HepG2 (cell line): ENCODE measurements around the gene ITIH2. TPM values are rescaled to one million over a fixed set of nuclear protein-coding genes. Genes with fewer than 3 reads are reported as not detected.

Source experiments
- BRD4 ChIP-seq: sonication (generic); formaldehyde crosslinking; IDR thresholded peaks from 2 replicates; pipeline ENCODE4 v1.4.0; 2020; ENCODE audit warnings: missing genetic modification reagents
- CEBPG ChIP-seq: IDR thresholded peaks from 2 replicates; pipeline ENCODE4 v1.6.1; 2016
- ELF4 ChIP-seq: sonication (generic); formaldehyde crosslinking; IDR thresholded peaks from 2 replicates; pipeline ENCODE4 v1.5.0; 2020; ENCODE audit warnings: missing genetic modification reagents, mild to moderate bottlenecking, moderate library complexity, borderline replicate concordance
- FOXK1 ChIP-seq: sonication (generic); formaldehyde crosslinking; IDR thresholded peaks from 2 replicates; pipeline ENCODE4 v1.4.0; 2020; ENCODE audit warnings: low read depth, missing genetic modification reagents, borderline replicate concordance
- NFYC ChIP-seq: IDR thresholded peaks from 2 replicates; pipeline ENCODE4 v1.6.1; 2016; ENCODE audit warnings: missing genetic modification reagents, missing compliant biosample characterization
- RAD21 ChIP-seq: fragments of 450-650 bp; formaldehyde crosslinking; IDR thresholded peaks from 2 replicates; pipeline ENCODE4 v1.5.0; 2020; ENCODE audit warnings: mild to moderate bottlenecking
- YY1 ChIP-seq: IDR thresholded peaks from 2 replicates; pipeline ENCODE4 v1.6.1; 2011; ENCODE audit warnings: low read length, low read depth, moderate library complexity, mild to moderate bottlenecking; ENCODE audit not compliant: insufficient read depth, insufficient replicate concordance
- ZNF101 ChIP-seq: sonication (generic); formaldehyde crosslinking; IDR thresholded peaks from 2 replicates; pipeline ENCODE4 v1.4.0; 2020; ENCODE audit warnings: mild to moderate bottlenecking, low read depth, missing genetic modification reagents, borderline replicate concordance
- ZNF232 ChIP-seq: sonication (generic); formaldehyde crosslinking; IDR thresholded peaks from 2 replicates; pipeline ENCODE4 v1.4.0; 2020; ENCODE audit warnings: missing genetic modification reagents, borderline replicate concordance
- ZNF563 ChIP-seq: sonication (generic); formaldehyde crosslinking; IDR thresholded peaks from 2 replicates; pipeline ENCODE4 v1.8.0; 2022; ENCODE audit warnings: mild to moderate bottlenecking, moderate library complexity, missing genetic modification reagents
- ZNF619 ChIP-seq: sonication (generic); formaldehyde crosslinking; IDR thresholded peaks from 2 replicates; pipeline ENCODE4 v1.4.0; 2020; ENCODE audit warnings: mild to moderate bottlenecking, missing genetic modification reagents
- ZNF737 ChIP-seq: sonication (generic); formaldehyde crosslinking; IDR thresholded peaks from 2 replicates; pipeline ENCODE4 v1.5.0; 2020; ENCODE audit warnings: missing genetic modification reagents, mild to moderate bottlenecking, borderline replicate concordance
- polyA plus RNA-seq, 8 experiments: library from polyadenylated mRNA; depleted of rRNA in 3 of 8; stranded (reverse) in 7 of 8; unstranded in 1 of 8; fragments of >200 nt; fragmentation: Illumina TruSeq in 4 of 8; extraction: Trizol in 4 of 8; gene quantifications; 2 replicates each; pipeline versions ENCODE4 v1.2.1 to v1.2.3, GENCODE V29; 2011 to 2016; ENCODE audit warnings: low read depth in 4 of 8, missing spikeins in 1 of 8, mixed read lengths in 1 of 8; ENCODE audit not compliant: insufficient read depth in 1 of 8
- total RNA-seq, 5 experiments: library from RNA; depleted of rRNA; stranded (reverse); fragments of >200 nt; fragmentation: Illumina TruSeq; extraction: Trizol; gene quantifications; 2 replicates each; pipeline ENCODE4 v1.2.3, GENCODE V29; 2016; ENCODE audit warnings: low read depth in 1 of 5
- TF ChIP-seq, protein P1 (sequence below): sonication (generic); formaldehyde crosslinking; IDR thresholded peaks from 2 replicates; pipeline ENCODE4 v1.4.0; 2020; ENCODE audit warnings: missing genetic modification reagents
- TF ChIP-seq, protein P2 (sequence below): sonication (generic); formaldehyde crosslinking; IDR thresholded peaks from 2 replicates; pipeline ENCODE4 v1.5.0; 2020; ENCODE audit warnings: mild to moderate bottlenecking, missing genetic modification reagents
- TF ChIP-seq, protein P3 (sequence below): sonication (generic); formaldehyde crosslinking; IDR thresholded peaks from 2 replicates; pipeline ENCODE4 v1.4.0; 2020; ENCODE audit warnings: missing genetic modification reagents, mild to moderate bottlenecking, borderline replicate concordance
- TF ChIP-seq, protein P4 (sequence below): sonication (generic); formaldehyde crosslinking; IDR thresholded peaks from 2 replicates; pipeline ENCODE4 v1.5.0; 2020; ENCODE audit warnings: missing genetic modification reagents, mild to moderate bottlenecking, borderline replicate concordance
- TF ChIP-seq, protein P5 (sequence below): sonication (generic); formaldehyde crosslinking; IDR thresholded peaks from 2 replicates; pipeline ENCODE4 v1.8.0; 2022; ENCODE audit warnings: missing genetic modification reagents, mild to moderate bottlenecking, moderate library complexity, borderline replicate concordance
- TF ChIP-seq, protein P6 (sequence below): fragments of 450-650 bp; IDR thresholded peaks from 2 replicates; pipeline ENCODE4 v1.6.1; 2017
- TF ChIP-seq, protein P7 (sequence below): sonication (generic); formaldehyde crosslinking; IDR thresholded peaks from 2 replicates; pipeline ENCODE4 v1.8.0; 2022; ENCODE audit warnings: missing genetic modification reagents, mild to moderate bottlenecking, inconsistent platforms, borderline replicate concordance

The ITIH2 gene
- total and polyA plus RNA-seq, 2 of the 13 experiments (the other 11 are each of a cell fraction or from before 2014, with no cell fraction given) = 1,197 to 1,427 TPM

DNA sequence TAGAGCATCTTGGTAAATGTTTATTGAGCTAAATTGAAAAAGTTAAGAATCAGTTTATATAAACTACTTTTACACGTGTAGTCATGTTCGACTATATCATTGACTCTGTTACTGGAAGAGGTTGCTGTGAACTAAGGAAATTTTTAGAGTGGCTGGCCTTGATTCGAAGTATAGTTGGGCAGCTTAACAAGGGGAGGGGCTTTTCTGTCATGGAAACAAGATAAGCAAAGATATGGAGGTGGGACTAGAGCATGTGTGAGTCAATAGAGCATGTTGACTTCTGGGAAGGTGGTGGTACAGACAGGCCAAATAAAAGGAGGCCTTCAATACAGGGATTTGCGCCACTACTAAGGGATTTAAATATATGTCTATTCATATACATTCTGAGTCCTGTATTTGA, 92.5 kb downstream of the ITIH2 start (continued):
- TF ChIP-seq, protein P1, sequence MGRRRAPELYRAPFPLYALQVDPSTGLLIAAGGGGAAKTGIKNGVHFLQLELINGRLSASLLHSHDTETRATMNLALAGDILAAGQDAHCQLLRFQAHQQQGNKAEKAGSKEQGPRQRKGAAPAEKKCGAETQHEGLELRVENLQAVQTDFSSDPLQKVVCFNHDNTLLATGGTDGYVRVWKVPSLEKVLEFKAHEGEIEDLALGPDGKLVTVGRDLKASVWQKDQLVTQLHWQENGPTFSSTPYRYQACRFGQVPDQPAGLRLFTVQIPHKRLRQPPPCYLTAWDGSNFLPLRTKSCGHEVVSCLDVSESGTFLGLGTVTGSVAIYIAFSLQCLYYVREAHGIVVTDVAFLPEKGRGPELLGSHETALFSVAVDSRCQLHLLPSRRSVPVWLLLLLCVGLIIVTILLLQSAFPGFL = no peak
- TF ChIP-seq BRD4 (CRISPR knock-in tag) = no peak
- TF ChIP-seq, protein P2, sequence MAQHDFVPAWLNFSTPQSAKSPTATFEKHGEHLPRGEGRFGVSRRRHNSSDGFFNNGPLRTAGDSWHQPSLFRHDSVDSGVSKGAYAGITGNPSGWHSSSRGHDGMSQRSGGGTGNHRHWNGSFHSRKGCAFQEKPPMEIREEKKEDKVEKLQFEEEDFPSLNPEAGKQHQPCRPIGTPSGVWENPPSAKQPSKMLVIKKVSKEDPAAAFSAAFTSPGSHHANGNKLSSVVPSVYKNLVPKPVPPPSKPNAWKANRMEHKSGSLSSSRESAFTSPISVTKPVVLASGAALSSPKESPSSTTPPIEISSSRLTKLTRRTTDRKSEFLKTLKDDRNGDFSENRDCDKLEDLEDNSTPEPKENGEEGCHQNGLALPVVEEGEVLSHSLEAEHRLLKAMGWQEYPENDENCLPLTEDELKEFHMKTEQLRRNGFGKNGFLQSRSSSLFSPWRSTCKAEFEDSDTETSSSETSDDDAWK = no peak
- no peak for TF ChIP-seq ZNF101 (CRISPR knock-in tag)
- TF ChIP-seq, protein P3, sequence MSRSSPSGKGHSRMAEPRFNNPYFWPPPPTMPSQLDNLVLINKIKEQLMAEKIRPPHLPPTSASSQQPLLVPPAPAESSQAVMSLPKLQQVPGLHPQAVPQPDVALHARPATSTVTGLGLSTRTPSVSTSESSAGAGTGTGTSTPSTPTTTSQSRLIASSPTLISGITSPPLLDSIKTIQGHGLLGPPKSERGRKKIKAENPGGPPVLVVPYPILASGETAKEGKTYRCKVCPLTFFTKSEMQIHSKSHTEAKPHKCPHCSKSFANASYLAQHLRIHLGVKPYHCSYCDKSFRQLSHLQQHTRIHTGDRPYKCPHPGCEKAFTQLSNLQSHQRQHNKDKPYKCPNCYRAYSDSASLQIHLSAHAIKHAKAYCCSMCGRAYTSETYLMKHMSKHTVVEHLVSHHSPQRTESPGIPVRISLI (CRISPR knock-in tag) = no peak
- TF ChIP-seq RAD21 (CRISPR knock-in tag) = no peak
- no peak for TF ChIP-seq ZNF737 (CRISPR knock-in tag)
- no peak for TF ChIP-seq YY1
- TF ChIP-seq, protein P4, sequence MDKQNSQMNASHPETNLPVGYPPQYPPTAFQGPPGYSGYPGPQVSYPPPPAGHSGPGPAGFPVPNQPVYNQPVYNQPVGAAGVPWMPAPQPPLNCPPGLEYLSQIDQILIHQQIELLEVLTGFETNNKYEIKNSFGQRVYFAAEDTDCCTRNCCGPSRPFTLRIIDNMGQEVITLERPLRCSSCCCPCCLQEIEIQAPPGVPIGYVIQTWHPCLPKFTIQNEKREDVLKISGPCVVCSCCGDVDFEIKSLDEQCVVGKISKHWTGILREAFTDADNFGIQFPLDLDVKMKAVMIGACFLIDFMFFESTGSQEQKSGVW (CRISPR knock-in tag) = no peak
- TF ChIP-seq ZNF232 (CRISPR knock-in tag) = no peak
- peak; percentile 79; the same call in 1 of the 2 replicates for TF ChIP-seq FOXK1
- TF ChIP-seq, protein P5, sequence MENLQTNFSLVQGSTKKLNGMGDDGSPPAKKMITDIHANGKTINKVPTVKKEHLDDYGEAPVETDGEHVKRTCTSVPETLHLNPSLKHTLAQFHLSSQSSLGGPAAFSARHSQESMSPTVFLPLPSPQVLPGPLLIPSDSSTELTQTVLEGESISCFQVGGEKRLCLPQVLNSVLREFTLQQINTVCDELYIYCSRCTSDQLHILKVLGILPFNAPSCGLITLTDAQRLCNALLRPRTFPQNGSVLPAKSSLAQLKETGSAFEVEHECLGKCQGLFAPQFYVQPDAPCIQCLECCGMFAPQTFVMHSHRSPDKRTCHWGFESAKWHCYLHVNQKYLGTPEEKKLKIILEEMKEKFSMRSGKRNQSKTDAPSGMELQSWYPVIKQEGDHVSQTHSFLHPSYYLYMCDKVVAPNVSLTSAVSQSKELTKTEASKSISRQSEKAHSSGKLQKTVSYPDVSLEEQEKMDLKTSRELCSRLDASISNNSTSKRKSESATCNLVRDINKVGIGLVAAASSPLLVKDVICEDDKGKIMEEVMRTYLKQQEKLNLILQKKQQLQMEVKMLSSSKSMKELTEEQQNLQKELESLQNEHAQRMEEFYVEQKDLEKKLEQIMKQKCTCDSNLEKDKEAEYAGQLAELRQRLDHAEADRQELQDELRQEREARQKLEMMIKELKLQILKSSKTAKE (CRISPR knock-in tag) = no peak
- TF ChIP-seq, protein P6, sequence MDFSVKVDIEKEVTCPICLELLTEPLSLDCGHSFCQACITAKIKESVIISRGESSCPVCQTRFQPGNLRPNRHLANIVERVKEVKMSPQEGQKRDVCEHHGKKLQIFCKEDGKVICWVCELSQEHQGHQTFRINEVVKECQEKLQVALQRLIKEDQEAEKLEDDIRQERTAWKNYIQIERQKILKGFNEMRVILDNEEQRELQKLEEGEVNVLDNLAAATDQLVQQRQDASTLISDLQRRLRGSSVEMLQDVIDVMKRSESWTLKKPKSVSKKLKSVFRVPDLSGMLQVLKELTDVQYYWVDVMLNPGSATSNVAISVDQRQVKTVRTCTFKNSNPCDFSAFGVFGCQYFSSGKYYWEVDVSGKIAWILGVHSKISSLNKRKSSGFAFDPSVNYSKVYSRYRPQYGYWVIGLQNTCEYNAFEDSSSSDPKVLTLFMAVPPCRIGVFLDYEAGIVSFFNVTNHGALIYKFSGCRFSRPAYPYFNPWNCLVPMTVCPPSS = no peak
- TF ChIP-seq CEBPG = 0 out of 2 replicates have a peak, but pooled peaks have one; percentile 29
- no peak for TF ChIP-seq ZNF619
- TF ChIP-seq ZNF563 (CRISPR knock-in tag) = no peak
- TF ChIP-seq, protein P7, sequence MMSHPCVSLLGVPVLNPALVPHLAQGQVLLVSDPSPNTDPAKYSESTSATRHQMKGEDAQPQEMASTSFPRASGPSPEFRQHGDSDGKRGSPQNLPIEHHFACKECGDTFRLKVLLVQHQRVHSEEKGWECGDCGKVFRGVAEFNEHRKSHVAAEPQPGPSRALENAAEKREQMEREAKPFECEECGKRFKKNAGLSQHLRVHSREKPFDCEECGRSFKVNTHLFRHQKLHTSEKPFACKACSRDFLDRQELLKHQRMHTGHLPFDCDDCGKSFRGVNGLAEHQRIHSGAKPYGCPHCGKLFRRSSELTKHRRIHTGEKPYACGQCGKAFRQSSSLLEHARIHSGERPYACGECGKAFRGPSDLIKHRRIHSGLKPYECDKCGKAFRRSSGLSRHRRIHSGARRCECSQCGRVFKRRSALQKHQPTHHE (CRISPR knock-in tag) = no peak
- no peak for TF ChIP-seq ELF4 (CRISPR knock-in tag)
- no peak for TF ChIP-seq NFYC (CRISPR knock-in tag)
